ENCODE data around the gene MYO1G.

DNA sequence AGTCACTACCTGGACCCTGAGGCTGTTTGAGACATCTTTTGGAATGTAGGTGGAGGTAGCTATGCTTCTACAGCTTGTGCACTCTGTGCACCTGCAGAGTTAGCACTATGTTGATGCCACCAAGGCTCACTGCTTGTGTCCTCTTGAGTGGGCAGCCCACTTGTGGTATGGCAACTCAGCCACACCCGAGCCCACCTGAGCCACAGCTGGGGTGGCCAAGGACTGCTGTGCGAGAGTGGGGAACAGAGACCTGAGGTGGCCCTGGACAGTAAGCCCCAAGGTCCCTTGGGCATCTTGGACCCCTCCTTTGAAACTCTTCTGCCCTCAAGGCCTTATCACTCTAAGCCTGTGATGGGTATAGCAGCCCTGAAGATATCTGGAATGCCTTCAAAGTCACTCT, 25.7 kb downstream of the MYO1G start:
- no peak for TF ChIP-seq CTCF (IDR thresholded peaks at IDR 0.05; ENCODE audit: low read depth, low read length, missing input control)
- no peak for TF ChIP-seq EGR1 (IDR thresholded peaks at IDR 0.05; ENCODE audit: low read depth in 2 of 2)
- TF ChIP-seq JUND (IDR thresholded peaks at IDR 0.05), result no peak
- TF ChIP-seq FOXA1 (IDR thresholded peaks at IDR 0.05), result no peak
- TF ChIP-seq, protein P1, sequence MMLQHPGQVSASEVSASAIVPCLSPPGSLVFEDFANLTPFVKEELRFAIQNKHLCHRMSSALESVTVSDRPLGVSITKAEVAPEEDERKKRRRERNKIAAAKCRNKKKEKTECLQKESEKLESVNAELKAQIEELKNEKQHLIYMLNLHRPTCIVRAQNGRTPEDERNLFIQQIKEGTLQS (IDR thresholded peaks at IDR 0.05), result no peak
- no peak for TF ChIP-seq MAX (IDR thresholded peaks at IDR 0.05)
- no peak for TF ChIP-seq GABPA (IDR thresholded peaks at IDR 0.05 in 1 of 2, conservative IDR thresholded peaks at IDR 0.05 in 1 of 2)
- TF ChIP-seq, protein P2, sequence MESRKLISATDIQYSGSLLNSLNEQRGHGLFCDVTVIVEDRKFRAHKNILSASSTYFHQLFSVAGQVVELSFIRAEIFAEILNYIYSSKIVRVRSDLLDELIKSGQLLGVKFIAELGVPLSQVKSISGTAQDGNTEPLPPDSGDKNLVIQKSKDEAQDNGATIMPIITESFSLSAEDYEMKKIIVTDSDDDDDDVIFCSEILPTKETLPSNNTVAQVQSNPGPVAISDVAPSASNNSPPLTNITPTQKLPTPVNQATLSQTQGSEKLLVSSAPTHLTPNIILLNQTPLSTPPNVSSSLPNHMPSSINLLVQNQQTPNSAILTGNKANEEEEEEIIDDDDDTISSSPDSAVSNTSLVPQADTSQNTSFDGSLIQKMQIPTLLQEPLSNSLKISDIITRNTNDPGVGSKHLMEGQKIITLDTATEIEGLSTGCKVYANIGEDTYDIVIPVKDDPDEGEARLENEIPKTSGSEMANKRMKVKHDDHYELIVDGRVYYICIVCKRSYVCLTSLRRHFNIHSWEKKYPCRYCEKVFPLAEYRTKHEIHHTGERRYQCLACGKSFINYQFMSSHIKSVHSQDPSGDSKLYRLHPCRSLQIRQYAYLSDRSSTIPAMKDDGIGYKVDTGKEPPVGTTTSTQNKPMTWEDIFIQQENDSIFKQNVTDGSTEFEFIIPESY (IDR thresholded peaks at IDR 0.05), result no peak

All from liver (tissue), 3 donors.